Choroid plexus epithelial cell (primary cell): Measurements from ENCODE around the gene SPECC1.
"Not testable (repeated sequence)": the region's sequence is repeated elsewhere in the genome, so short reads cannot be mapped to it uniquely, and the experiment has no call there.

ENCODE experiments used
- DNase-seq: peaks from one replicate; pipeline ENCODE4 v3.0.0-alpha.2; 2010; ENCODE audit warnings: low read depth
- H3K4me3 ChIP-seq: 2 replicates; pipeline ENCODE4 v1.5.1; 2011; ENCODE audit warnings: low read depth, mild to moderate bottlenecking, control low read depth, low read length, moderate library complexity
- CTCF ChIP-seq: conservative IDR thresholded peaks from 2 replicates; pipeline ENCODE4 v1.5.1; 2011; ENCODE audit warnings: low read depth, mild to moderate bottlenecking, control low read depth, inconsistent platforms, low read length, moderate library complexity

Gene SPECC1

GRCh38 chr17:19996502-19996901 lies 12.7 kb upstream of the SPECC1 start:
- no peak overlapping the region for H3K4me3 ChIP-seq
- no peak for TF ChIP-seq CTCF
- no peak for DNase-seq

GRCh38 chr17:20008242-20009051 lies 712 bp upstream of the SPECC1 start:
- TF ChIP-seq CTCF = no peak
- H3K4me3 ChIP-seq = peak overlapping the region; percentile 68
- no peak for DNase-seq

- peak overlapping the region; percentile 68 for H3K4me3 ChIP-seq
- TF ChIP-seq CTCF = no peak
- DNase-seq = no peak
These were observed 182 bp upstream of the SPECC1 start for GRCh38 chr17:20009052-20009301.

GRCh38 chr17:20010099-20010863 lies 1.1 kb downstream of the SPECC1 start:
- DNase-seq = peak; percentile 75
- peak overlapping the region; percentile 37 for H3K4me3 ChIP-seq
- peak; percentile 69 for TF ChIP-seq CTCF

- TF ChIP-seq CTCF = no peak
- no peak for DNase-seq
- H3K4me3 ChIP-seq = no peak overlapping the region
These were observed 1.8 kb downstream of the SPECC1 start for GRCh38 chr17:20010936-20011335.

- no peak overlapping the region for H3K4me3 ChIP-seq
- no peak for DNase-seq
- no peak for TF ChIP-seq CTCF
These were observed 2.9 kb downstream of the SPECC1 start for GRCh38 chr17:20012017-20012536.

- not testable (repeated sequence) for H3K4me3 ChIP-seq, DNase-seq
These were observed 7.4 kb downstream of the SPECC1 start for GRCh38 chr17:20016475-20016992.
